HEK293 (cell line): ENCODE results near the gene COL9A2.

Experiments
- CTCF ChIA-PET: fragments of 350-600 bp; formaldehyde crosslinking; extraction: SDS; loops from one replicate; lab custom pipeline; 2021; ENCODE audit warnings: antibody characterized with exemption; lab: Yijun Ruan, JAX
- POLR2A ChIA-PET: fragments of 300-600 bp; formaldehyde crosslinking; extraction: SDS; loops from one replicate; lab custom pipeline; 2020; ENCODE audit warnings: antibody characterized with exemption, inconsistent platforms; lab: Yijun Ruan, JAX
- H3K27ac ChIP-seq: fragments of 200-500 bp; sonication (Bioruptor generic); 2 replicates; pipeline ENCODE4 v1.5.1; 2014; ENCODE audit warnings: low read depth, low read length, control low read depth, inconsistent platforms; ENCODE audit errors: extremely low read depth
- H3K36me3 ChIP-seq, 2 experiments: fragments of 200-500 bp in 1 of 2; sonication (Bioruptor generic) in 1 of 2; 1 replicate in 1 of 2; 2 replicates in 1 of 2; pipeline ENCODE4 v1.5.1; 2014 to 2017; ENCODE audit warnings: inconsistent platforms in 2 of 2, low read length in 2 of 2; ENCODE audit not compliant: control insufficient read depth in 2 of 2, insufficient read depth in 1 of 2
- H3K4me1 ChIP-seq: fragments of 200-500 bp; sonication (Bioruptor generic); 2 replicates; pipeline ENCODE4 v1.5.1; 2014; ENCODE audit warnings: mild to moderate bottlenecking, low read length, inconsistent platforms; ENCODE audit not compliant: control insufficient read depth, insufficient read depth
- H3K4me3 ChIP-seq: 2 replicates; pipeline ENCODE4 v1.5.1; 2011; ENCODE audit warnings: low read depth, mild to moderate bottlenecking, control low read depth, low read length, moderate library complexity
- H3K9me3 ChIP-seq: fragments of 200-500 bp; sonication (Bioruptor generic); 2 replicates; pipeline ENCODE4 v1.5.1; 2014; ENCODE audit warnings: low read depth, low read length, inconsistent platforms; ENCODE audit not compliant: control insufficient read depth, insufficient read depth
- EGR2 ChIP-seq: fragments of 450-650 bp; formaldehyde crosslinking; IDR thresholded peaks from 2 replicates; pipeline ENCODE4 v1.5.1; 2016; ENCODE audit warnings: low read depth, missing biosample characterization, missing genetic modification characterization
- PRDM1 ChIP-seq: fragments of 450-650 bp; formaldehyde crosslinking; IDR thresholded peaks from 2 replicates; pipeline ENCODE4; 2016; ENCODE audit warnings: missing biosample characterization, missing genetic modification characterization
- SCRT1 ChIP-seq: fragments of 450-650 bp; formaldehyde crosslinking; IDR thresholded peaks from 2 replicates; pipeline ENCODE4 v1.5.1; 2016; ENCODE audit warnings: missing biosample characterization, missing genetic modification characterization, borderline replicate concordance
- SCRT2 ChIP-seq: fragments of 450-650 bp; formaldehyde crosslinking; IDR thresholded peaks from 2 replicates; pipeline ENCODE4 v1.5.1; 2016; ENCODE audit warnings: missing biosample characterization, missing genetic modification characterization
- TRIM28 ChIP-seq: IDR thresholded peaks from 2 replicates; pipeline ENCODE4 v1.6.1; 2011; ENCODE audit warnings: low read length, control low read depth, borderline replicate concordance
- ZBTB6 ChIP-seq: fragments of 450-650 bp; formaldehyde crosslinking; IDR thresholded peaks from 2 replicates; pipeline ENCODE4 v1.5.1; 2017; ENCODE audit warnings: missing biosample characterization, missing genetic modification characterization
- ZNF140 ChIP-seq: fragments of 450-650 bp; formaldehyde crosslinking; IDR thresholded peaks from 2 replicates; pipeline ENCODE4 v1.5.1; 2016; ENCODE audit warnings: missing biosample characterization, missing genetic modification characterization
- ZNF157 ChIP-seq: fragments of 450-650 bp; formaldehyde crosslinking; IDR thresholded peaks from 2 replicates; pipeline ENCODE4 v1.5.1; 2016; ENCODE audit warnings: missing biosample characterization, missing genetic modification characterization
- ZNF274 ChIP-seq, 2 experiments: fragments of 200-500 bp in 1 of 2; fragments of 450-650 bp in 1 of 2; sonication (Bioruptor generic) in 1 of 2; formaldehyde crosslinking in 1 of 2; IDR thresholded peaks; 2 replicates each; pipeline versions ENCODE4 v1.5.1 to v1.6.1; 2014 to 2016; ENCODE audit warnings: borderline replicate concordance in 1 of 2, inconsistent platforms in 1 of 2, low read length in 1 of 2, missing biosample characterization in 1 of 2, missing genetic modification characterization in 1 of 2
- ZNF423 ChIP-seq: fragments of 450-650 bp; formaldehyde crosslinking; IDR thresholded peaks from 2 replicates; pipeline ENCODE4 v1.5.1; 2016; ENCODE audit warnings: missing biosample characterization, missing genetic modification characterization
- ZNF560 ChIP-seq: fragments of 450-650 bp; formaldehyde crosslinking; IDR thresholded peaks from 2 replicates; pipeline ENCODE4 v1.5.1; 2017; ENCODE audit warnings: missing biosample characterization, missing genetic modification characterization, borderline replicate concordance
- ZNF596 ChIP-seq: fragments of 450-650 bp; IDR thresholded peaks from 2 replicates; pipeline ENCODE4 v1.5.0; 2018; ENCODE audit warnings: missing biosample characterization, mild to moderate bottlenecking, missing genetic modification characterization, moderate library complexity
- ZNF658 ChIP-seq: fragments of 450-650 bp; formaldehyde crosslinking; IDR thresholded peaks from 2 replicates; pipeline ENCODE4; 2016; ENCODE audit warnings: missing biosample characterization, missing genetic modification characterization
- ZNF664 ChIP-seq: fragments of 450-650 bp; formaldehyde crosslinking; IDR thresholded peaks from 2 replicates; pipeline ENCODE4 v1.5.1; 2016; ENCODE audit warnings: missing biosample characterization, missing genetic modification characterization
- ZNF785 ChIP-seq: fragments of 450-650 bp; formaldehyde crosslinking; IDR thresholded peaks from 2 replicates; pipeline ENCODE4 v1.5.1; 2016; ENCODE audit warnings: missing biosample characterization, missing genetic modification characterization
- ZNF837 ChIP-seq: fragments of 450-650 bp; formaldehyde crosslinking; IDR thresholded peaks from 2 replicates; pipeline ENCODE4 v1.5.1; 2016; ENCODE audit warnings: missing biosample characterization, missing genetic modification characterization

The COL9A2 gene

GRCh38 chr1:40272653-40273213 is 44.4 kb downstream of the COL9A2 start:
- Histone ChIP-seq H3K36me3 (peaks cover 35 to 80% of the 10 kb centered on the region in 2 experiments), H3K9me3 (no peaks in the 10 kb centered on the region), H3K27ac (no peak overlapping the region), H3K4me3 (no peak overlapping the region), H3K4me1 (no peaks in the 10 kb centered on the region)
- no peak for TF ChIP-seq ZNF274 (IDR thresholded peaks at IDR 0.05; ENCODE audit: low read length)
- TF ChIP-seq ZNF274 (tag by site-specific recombination; IDR thresholded peaks at IDR 0.05; ENCODE audit: borderline replicate concordance): no peak
- TF ChIP-seq EGR2: no peak
- TF ChIP-seq ZNF837 (tag by site-specific recombination): no peak
- TF ChIP-seq ZNF423 (tag by site-specific recombination): no peak
- TF ChIP-seq ZNF560 (tag by site-specific recombination): no peak
- POLR2A ChIA-PET: no interaction called here
- CTCF ChIA-PET: interaction anchor here (0.8 to 1.6 kb wide), 3 partner anchors 66 to 129 kb away, joined by 5 to 8 read pairs (median 8); no protein-coding TSS in a partner anchor

- no peak for TF ChIP-seq ZNF140 (tag by site-specific recombination)
- no peak for TF ChIP-seq ZNF596
- no peak for TF ChIP-seq ZBTB6 (tag by site-specific recombination)
- TF ChIP-seq PRDM1: peak; percentile 97
- no peak for TF ChIP-seq TRIM28
- no peak for TF ChIP-seq ZNF658 (tag by site-specific recombination)
- TF ChIP-seq, all 188 proteins: peak for 1
- H3K4me1 ChIP-seq: no peaks in the 10 kb centered on the region
- no peak overlapping the region for H3K27ac ChIP-seq
- POLR2A ChIA-PET: no interaction called here
- CTCF ChIA-PET: interaction anchor here (0.7 to 1.0 kb wide), 3 partner anchors 117 to 146 kb away, joined by 3 to 4 read pairs (median 3); no protein-coding TSS in a partner anchor
- H3K9me3 ChIP-seq: no peaks in the 10 kb centered on the region
- peaks cover 44 to 88% of the 10 kb centered on the region in 2 experiments for H3K36me3 ChIP-seq
- H3K4me3 ChIP-seq: no peak overlapping the region
Measured at GRCh38 chr1:40270152-40270834, 46.8 kb downstream of the COL9A2 start.

GRCh38 chr1:40268211-40268610 is 48.9 kb downstream of the COL9A2 start:
- ChIA-PET CTCF (no interaction called here), POLR2A (interaction anchor here (1.0 kb wide), 1 partner anchor 11 kb away, joined by 3 read pairs; no protein-coding TSS in a partner anchor)
- peaks cover 52 to 93% of the 10 kb centered on the region in 2 experiments for H3K36me3 ChIP-seq
- TF ChIP-seq ZNF664 (tag by site-specific recombination): peak; percentile 89
- TF ChIP-seq SCRT2 (tag by site-specific recombination): peak; percentile 87
- no peak for TF ChIP-seq ZNF785 (tag by site-specific recombination)
- TF ChIP-seq SCRT1 (tag by site-specific recombination): 0 out of 2 replicates have a peak, but pooled peaks have one; percentile 23
- no peak overlapping the region for H3K27ac ChIP-seq
- no peak overlapping the region for H3K4me3 ChIP-seq
- no peaks in the 10 kb centered on the region for H3K9me3 ChIP-seq
- no peaks in the 10 kb centered on the region for H3K4me1 ChIP-seq

GRCh38 chr1:40267767-40268187 is 49.3 kb downstream of the COL9A2 start:
- no peaks in the 10 kb centered on the region for H3K9me3 ChIP-seq
- H3K4me1 ChIP-seq: no peaks in the 10 kb centered on the region
- no peak for TF ChIP-seq ZNF157 (tag by site-specific recombination)
- ChIA-PET CTCF (no interaction called here), POLR2A (interaction anchor here (1.0 kb wide), 1 partner anchor 10 kb away, joined by 3 read pairs; no protein-coding TSS in a partner anchor)
- H3K27ac ChIP-seq: no peak overlapping the region
- no peak overlapping the region for H3K4me3 ChIP-seq
- H3K36me3 ChIP-seq: peaks cover 53 to 93% of the 10 kb centered on the region in 2 experiments
